ENCODE measurements around the gene RNF103. TPM values are rescaled to one million over a fixed set of nuclear protein-coding genes. Genes with fewer than 3 reads are reported as not detected.

RNF103 gene
- total and polyA plus RNA-seq, 2 experiments from 2014 or later, result 35.3 to 59.4 TPM

- Histone ChIP-seq H3K27ac (no peak overlapping the region), H4K20me1 (ENCODE audit: insufficient read depth, poor library complexity, severe bottlenecking) (no peaks in the 10 kb centered on the region), H3K4me1 (ENCODE audit: insufficient read depth) (peaks cover 39% of the 10 kb centered on the region), H3K27me3 (no peaks in the 10 kb centered on the region), H3K9me2 (replicated peaks; ENCODE audit: insufficient read depth) (no peaks in the 10 kb centered on the region), H3K36me3 (replicated peaks; ENCODE audit: insufficient read depth, low read depth) (no peaks in the 10 kb centered on the region), H3K79me2 (no peaks in the 10 kb centered on the region), H3K9me3 (ENCODE audit: low read depth) (no peaks in the 10 kb centered on the region), H3K4me3 (no peak overlapping the region), H2AFZ (no peak overlapping the region), H3K4me2 (peak overlapping the region; percentile 26)
- WGBS (ENCODE audit: low lambda C conversion rate, missing lambda C conversion rate), result 55% methylated on average over 3 of the region's 3 CpGs
- DNase-seq (ENCODE audit: low spot score), result no peak
- TF ChIP-seq EZH2phosphoT487 (IDR thresholded peaks at IDR 0.05; ENCODE audit: low read depth, severe bottlenecking, unreplicated experiment) (no peak), EZH2 (IDR thresholded peaks at IDR 0.05; ENCODE audit: borderline replicate concordance) (no peak)
- TF ChIP-seq, protein P1, sequence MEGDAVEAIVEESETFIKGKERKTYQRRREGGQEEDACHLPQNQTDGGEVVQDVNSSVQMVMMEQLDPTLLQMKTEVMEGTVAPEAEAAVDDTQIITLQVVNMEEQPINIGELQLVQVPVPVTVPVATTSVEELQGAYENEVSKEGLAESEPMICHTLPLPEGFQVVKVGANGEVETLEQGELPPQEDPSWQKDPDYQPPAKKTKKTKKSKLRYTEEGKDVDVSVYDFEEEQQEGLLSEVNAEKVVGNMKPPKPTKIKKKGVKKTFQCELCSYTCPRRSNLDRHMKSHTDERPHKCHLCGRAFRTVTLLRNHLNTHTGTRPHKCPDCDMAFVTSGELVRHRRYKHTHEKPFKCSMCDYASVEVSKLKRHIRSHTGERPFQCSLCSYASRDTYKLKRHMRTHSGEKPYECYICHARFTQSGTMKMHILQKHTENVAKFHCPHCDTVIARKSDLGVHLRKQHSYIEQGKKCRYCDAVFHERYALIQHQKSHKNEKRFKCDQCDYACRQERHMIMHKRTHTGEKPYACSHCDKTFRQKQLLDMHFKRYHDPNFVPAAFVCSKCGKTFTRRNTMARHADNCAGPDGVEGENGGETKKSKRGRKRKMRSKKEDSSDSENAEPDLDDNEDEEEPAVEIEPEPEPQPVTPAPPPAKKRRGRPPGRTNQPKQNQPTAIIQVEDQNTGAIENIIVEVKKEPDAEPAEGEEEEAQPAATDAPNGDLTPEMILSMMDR (IDR thresholded peaks at IDR 0.05; ENCODE audit: poor library complexity), result no peak
Observed at GRCh38 chr2:86628091-86628522, 4.4 kb upstream of the RNF103 start.

DNA sequence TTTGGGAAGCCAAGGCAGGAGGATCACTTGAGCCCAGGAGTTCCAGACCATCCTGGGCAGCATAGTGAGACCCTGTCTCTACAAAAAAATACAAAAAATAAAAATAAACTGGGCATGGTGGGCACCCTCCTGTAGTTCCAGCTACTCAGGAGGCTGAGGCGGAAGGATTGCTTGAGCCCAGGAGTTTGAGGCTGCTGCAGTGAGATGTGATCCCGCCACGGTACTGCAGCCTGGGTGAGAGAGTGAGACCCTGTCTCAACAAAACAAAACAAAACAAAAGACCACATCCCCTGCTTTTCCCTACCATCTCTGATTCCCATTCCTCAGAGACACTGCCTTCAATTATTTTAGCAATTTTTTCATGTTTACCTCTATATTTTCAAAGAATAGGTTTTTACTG, 3.9 kb upstream of the RNF103 start:
- no peak for DNase-seq (ENCODE audit: low spot score)
- no peak overlapping the region for H3K4me2 ChIP-seq
- no peaks in the 10 kb centered on the region for H3K9me2 ChIP-seq (replicated peaks; ENCODE audit: insufficient read depth)
- no peak overlapping the region for H3K27ac ChIP-seq
- TF ChIP-seq, protein P1 (IDR thresholded peaks at IDR 0.05; ENCODE audit: poor library complexity), result no peak
- TF ChIP-seq EZH2 (IDR thresholded peaks at IDR 0.05; ENCODE audit: borderline replicate concordance) (no peak), EZH2phosphoT487 (IDR thresholded peaks at IDR 0.05; ENCODE audit: low read depth, severe bottlenecking, unreplicated experiment) (no peak)
- no peaks in the 10 kb centered on the region for H3K36me3 ChIP-seq (replicated peaks; ENCODE audit: insufficient read depth, low read depth)
- peaks cover 2% of the 10 kb centered on the region for H4K20me1 ChIP-seq (ENCODE audit: insufficient read depth, poor library complexity, severe bottlenecking)
- WGBS (ENCODE audit: low lambda C conversion rate, missing lambda C conversion rate), result 93% methylated on average over 3 of the region's 3 CpGs
- peaks cover 4% of the 10 kb centered on the region for H3K79me2 ChIP-seq
- peaks cover 36% of the 10 kb centered on the region for H3K4me1 ChIP-seq (ENCODE audit: insufficient read depth)
- H3K4me3 ChIP-seq, result no peak overlapping the region
- no peaks in the 10 kb centered on the region for H3K27me3 ChIP-seq
- no peak overlapping the region for H2AFZ ChIP-seq
- H3K9me3 ChIP-seq (ENCODE audit: low read depth), result no peaks in the 10 kb centered on the region

DNA sequence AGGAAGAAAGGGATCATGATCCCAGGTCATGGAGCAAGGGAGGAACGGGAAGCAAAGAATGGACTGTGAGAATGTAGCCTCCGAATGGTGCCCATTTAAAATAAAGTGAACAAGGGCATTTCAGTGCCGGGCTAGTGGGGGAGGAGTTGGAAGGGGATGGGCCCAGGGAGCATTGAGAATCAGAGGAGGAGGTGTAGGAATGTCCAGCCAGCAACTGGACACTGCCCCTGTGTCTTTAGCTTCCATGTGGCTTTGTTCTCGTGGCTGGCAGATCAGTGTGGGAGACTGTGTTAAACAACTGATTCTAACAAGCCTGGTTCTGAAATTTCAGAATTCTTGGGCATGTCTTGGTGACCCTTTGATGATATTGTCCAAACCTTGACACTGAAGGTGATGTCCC, 1.4 kb upstream of the RNF103 start:
- no peaks in the 10 kb centered on the region for H3K27me3 ChIP-seq
- H2AFZ ChIP-seq, result no peak overlapping the region

More for the DNA sequence above, 1.4 kb upstream of the RNF103 start:
- H3K4me3 ChIP-seq, result no peak overlapping the region
- no peak overlapping the region for H3K4me2 ChIP-seq
- TF ChIP-seq EZH2phosphoT487 (IDR thresholded peaks at IDR 0.05; ENCODE audit: low read depth, severe bottlenecking, unreplicated experiment) (no peak), EZH2 (IDR thresholded peaks at IDR 0.05; ENCODE audit: borderline replicate concordance) (no peak)
- TF ChIP-seq, protein P1 (IDR thresholded peaks at IDR 0.05; ENCODE audit: poor library complexity), result no peak
- peaks cover 29% of the 10 kb centered on the region for H3K79me2 ChIP-seq
- 97% methylated on average over 4 of the region's 4 CpGs for WGBS (ENCODE audit: low lambda C conversion rate, missing lambda C conversion rate)
- DNase-seq (ENCODE audit: low spot score), result no peak
- no peak overlapping the region for H3K27ac ChIP-seq
- H3K36me3 ChIP-seq (replicated peaks; ENCODE audit: insufficient read depth, low read depth), result no peaks in the 10 kb centered on the region
- H4K20me1 ChIP-seq (ENCODE audit: insufficient read depth, poor library complexity, severe bottlenecking), result peaks cover 26% of the 10 kb centered on the region
- no peaks in the 10 kb centered on the region for H3K9me3 ChIP-seq (ENCODE audit: low read depth)
- peaks cover 26% of the 10 kb centered on the region for H3K4me1 ChIP-seq (ENCODE audit: insufficient read depth)
- H3K9me2 ChIP-seq (replicated peaks; ENCODE audit: insufficient read depth), result no peaks in the 10 kb centered on the region

All from hepatocyte (in vitro differentiated cells).